C4-2B (cell line): Measurements from ENCODE around the gene GRIA1.
A peak's percentile ranks its signal among the peaks of the same experiment; 100 is the strongest.

Experiments used
- CTCF ChIP-seq: fragments of 450-650 bp; conservative IDR thresholded peaks from 2 replicates; pipeline ENCODE4 v1.5.1; 2017; ENCODE audit warnings: mild to moderate bottlenecking
- ZFX ChIP-seq: fragments of 450-650 bp; IDR thresholded peaks from 2 replicates; pipeline ENCODE4 v1.6.1; 2017

GRCh38 chr5:153827397-153827796, 336.9 kb downstream of the GRIA1 start:
- TF ChIP-seq CTCF: peak; percentile 25
- TF ChIP-seq ZFX: no peak
